Choroid plexus epithelial cell (primary cell): ENCODE measurements around the gene ZNF554.
"Not testable (repeated sequence)": the region's sequence is repeated elsewhere in the genome, so short reads cannot be mapped to it uniquely, and the experiment has no call there.

ENCODE experiments used
- DNase-seq: peaks from one replicate; pipeline ENCODE4 v3.0.0-alpha.2; 2010; ENCODE audit warnings: low read depth
- H3K4me3 ChIP-seq: 2 replicates; pipeline ENCODE4 v1.5.1; 2011; ENCODE audit warnings: low read depth, mild to moderate bottlenecking, control low read depth, low read length, moderate library complexity
- CTCF ChIP-seq: conservative IDR thresholded peaks from 2 replicates; pipeline ENCODE4 v1.5.1; 2011; ENCODE audit warnings: low read depth, mild to moderate bottlenecking, control low read depth, inconsistent platforms, low read length, moderate library complexity

Gene ZNF554

GRCh38 chr19:2812414-2813234, 7.0 kb upstream of the ZNF554 start:
- DNase-seq: no peak
- no peak for TF ChIP-seq CTCF
- no peak overlapping the region for H3K4me3 ChIP-seq

DNA sequence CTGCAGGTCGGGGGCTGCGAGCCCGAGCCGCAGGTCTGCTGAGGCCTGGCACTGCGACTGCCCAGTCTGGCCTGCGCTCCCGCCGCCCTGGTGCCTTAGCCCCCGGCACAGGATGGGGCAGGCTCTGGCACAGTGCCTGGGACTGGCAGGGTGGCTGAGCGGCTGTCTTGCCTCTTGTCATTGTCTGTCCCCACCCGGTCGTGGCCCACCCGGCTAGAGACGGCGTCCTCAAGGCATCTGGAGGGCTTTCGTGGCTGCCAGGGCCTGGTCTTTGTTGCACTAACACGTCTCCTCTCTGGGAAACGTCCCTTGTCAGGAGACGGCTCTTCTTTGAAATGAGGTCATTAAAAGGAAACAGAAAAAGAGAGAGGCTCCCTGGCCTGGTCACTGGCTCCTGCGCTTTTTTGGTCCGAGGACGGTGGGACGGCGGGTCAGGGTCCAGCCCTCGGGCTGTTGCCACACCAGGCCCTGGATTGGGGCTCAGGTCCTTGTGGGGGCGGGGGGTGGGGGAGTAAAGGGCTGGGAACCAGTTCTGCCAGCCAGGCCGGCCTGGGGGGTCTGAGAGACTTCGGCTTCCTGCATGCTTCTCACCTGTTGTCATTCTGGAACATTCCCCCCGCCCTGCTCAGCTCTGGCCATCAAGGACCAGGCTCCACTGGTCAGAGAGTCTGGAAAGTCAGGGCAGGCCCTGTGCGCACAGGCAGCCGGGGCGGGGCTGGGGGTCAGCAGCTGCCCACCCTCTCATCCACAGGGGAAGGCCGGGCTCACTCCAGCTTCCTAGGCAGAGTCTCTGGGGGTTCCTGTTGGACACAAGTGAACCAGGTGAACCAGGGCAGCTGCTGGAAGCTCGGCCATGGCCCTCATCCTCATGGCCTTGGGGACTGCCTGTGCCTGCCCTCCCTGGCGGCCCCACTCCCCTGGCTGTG, 6.2 kb upstream of the ZNF554 start:
- H3K4me3 ChIP-seq: no peak overlapping the region
- DNase-seq: no peak
- TF ChIP-seq CTCF: no peak

DNA sequence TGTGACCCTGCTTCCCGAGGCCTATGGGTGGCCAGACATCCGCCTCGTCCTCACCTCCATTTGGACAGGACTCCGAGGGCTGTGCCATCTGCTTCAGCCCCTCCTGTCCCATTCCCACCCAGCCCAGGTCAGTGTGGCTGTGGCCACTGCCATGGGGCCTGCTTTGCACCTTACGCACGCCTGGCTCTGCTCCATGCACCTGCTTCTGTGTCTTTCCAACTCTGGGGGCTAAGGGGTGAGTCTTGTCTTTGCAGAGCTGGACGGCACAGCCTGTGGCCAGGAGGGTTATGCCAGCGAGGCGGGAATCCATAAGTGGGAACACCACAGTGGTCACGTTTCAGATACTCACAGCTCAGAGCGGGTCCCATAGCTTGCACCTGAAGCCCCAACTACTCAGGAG, 5.2 kb upstream of the ZNF554 start:
- no peak for DNase-seq
- no peak for TF ChIP-seq CTCF
- no peak overlapping the region for H3K4me3 ChIP-seq

DNA sequence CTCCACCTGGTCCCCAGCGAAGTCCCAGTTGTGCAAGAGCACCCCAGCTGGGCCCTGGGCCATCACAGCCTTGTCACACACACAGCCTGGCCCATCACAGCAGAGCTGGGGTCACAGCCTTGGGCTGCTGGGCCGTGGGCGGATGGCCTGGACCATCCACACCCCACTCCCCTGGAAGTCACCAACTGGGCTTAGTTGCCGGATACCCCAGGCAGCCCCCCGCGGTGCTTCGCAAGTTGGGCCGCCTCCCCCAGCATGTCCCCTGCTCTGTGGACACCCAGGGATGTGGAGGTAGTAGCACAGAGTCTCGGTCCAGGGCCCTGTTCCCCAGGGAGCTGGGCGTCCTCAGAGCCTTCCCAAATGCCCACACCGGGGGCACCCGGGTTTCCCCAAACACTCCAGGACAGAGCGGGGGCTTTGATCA, 4.5 kb upstream of the ZNF554 start:
- no peak for DNase-seq
- no peak overlapping the region for H3K4me3 ChIP-seq
- TF ChIP-seq CTCF: no peak

- H3K4me3 ChIP-seq: no peak overlapping the region
- no peak for TF ChIP-seq CTCF
- no peak for DNase-seq
These were observed 3.7 kb upstream of the ZNF554 start for GRCh38 chr19:2815923-2816322.

- TF ChIP-seq CTCF: no peak
- H3K4me3 ChIP-seq: no peak overlapping the region
- no peak for DNase-seq
These were observed 3.0 kb upstream of the ZNF554 start for GRCh38 chr19:2816641-2817040.

DNA sequence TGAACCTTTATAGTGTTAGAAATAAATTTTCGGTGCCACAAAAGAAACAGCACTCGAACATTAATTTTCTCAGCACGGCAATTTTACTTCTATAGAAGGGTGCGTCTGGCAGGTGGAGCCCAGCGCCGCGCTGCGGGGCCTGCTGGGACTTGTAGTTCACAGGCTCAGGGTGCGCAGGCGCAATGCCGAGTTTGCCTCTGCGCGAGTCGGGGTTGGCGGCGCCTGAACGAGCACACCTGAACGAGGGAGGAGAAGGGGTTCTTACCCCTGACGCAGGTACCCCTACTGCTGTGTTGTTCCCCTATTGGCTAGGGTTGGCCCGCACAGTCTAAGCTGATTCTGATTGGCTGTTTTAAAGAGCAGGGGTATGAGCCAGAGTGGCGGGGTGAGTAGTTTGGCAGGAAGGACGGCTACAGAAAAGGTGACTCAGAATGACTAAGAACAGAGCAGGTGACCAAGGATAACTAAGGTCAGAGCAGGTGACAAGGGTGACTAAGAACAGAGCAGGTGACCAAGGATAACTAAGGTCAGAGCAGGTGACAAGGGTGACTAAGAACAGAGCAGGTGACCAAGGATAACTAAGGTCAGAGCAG, 2.3 kb upstream of the ZNF554 start:
- DNase-seq, H3K4me3 ChIP-seq: not testable (repeated sequence)
